ENCODE measurements around the gene FBLN7.

- TF ChIP-seq CTCF (IDR thresholded peaks at IDR 0.05) (no peak), POLR2A (IDR thresholded peaks at IDR 0.05) (no peak)
Observed at GRCh38 chr2:112149194-112149593, 11.0 kb downstream of the FBLN7 start.

All from heart left ventricle (tissue), 13 donors.